Right lobe of liver (tissue), 4 donors: ENCODE measurements around the gene MB21D2.

ENCODE experiments used
- POLR2A ChIP-seq: fragments of 450-650 bp; IDR thresholded peaks from one replicate; pipeline ENCODE4 v1.6.1; 2017; ENCODE audit warnings: antibody characterized with exemption, mild to moderate bottlenecking
- TF ChIP-seq, protein P1 (sequence below), 4 donors: fragments of 200-600 bp in 3 of 4; fragments of 450-650 bp in 1 of 4; IDR thresholded peaks; one replicate each; pipeline versions ENCODE4 v1.5.1 to v1.8.0; 2016 to 2022; ENCODE audit warnings: antibody characterized with exemption in 4 of 4, mild to moderate bottlenecking in 2 of 4
- donor health status: DM: no; HTN: no; CAD: no.
- donor health status: DM: no; HTN: no; CAD: no.
- donor health status: DM: no; HTN: yes; CAD: no.

DNA sequence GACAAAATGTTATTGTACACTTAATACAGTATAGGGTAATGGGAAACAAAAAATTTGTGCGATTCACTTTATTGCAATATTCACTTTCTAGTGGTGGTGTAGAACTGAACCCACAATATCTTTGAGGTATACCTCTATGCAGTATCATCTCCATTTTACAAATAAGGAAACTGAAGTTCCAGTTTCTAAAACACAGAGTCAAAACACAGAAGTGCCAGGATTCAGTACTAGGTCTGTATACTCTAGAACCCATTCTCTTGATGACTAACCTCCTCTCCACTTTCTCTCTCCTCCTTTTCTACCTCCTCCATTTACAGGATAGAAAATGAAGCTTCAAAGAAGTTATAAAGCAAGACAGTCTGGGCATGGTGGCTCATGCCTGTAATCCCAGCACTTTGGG is 62.2 kb downstream of the MB21D2 start:
- TF ChIP-seq, protein P1, sequence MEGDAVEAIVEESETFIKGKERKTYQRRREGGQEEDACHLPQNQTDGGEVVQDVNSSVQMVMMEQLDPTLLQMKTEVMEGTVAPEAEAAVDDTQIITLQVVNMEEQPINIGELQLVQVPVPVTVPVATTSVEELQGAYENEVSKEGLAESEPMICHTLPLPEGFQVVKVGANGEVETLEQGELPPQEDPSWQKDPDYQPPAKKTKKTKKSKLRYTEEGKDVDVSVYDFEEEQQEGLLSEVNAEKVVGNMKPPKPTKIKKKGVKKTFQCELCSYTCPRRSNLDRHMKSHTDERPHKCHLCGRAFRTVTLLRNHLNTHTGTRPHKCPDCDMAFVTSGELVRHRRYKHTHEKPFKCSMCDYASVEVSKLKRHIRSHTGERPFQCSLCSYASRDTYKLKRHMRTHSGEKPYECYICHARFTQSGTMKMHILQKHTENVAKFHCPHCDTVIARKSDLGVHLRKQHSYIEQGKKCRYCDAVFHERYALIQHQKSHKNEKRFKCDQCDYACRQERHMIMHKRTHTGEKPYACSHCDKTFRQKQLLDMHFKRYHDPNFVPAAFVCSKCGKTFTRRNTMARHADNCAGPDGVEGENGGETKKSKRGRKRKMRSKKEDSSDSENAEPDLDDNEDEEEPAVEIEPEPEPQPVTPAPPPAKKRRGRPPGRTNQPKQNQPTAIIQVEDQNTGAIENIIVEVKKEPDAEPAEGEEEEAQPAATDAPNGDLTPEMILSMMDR (IDR thresholded peaks at IDR 0.05), result no peak
- TF ChIP-seq POLR2A, result no peak
